ENCODE measurements around the gene LIN54. TPM values are rescaled to one million over a fixed set of nuclear protein-coding genes. Genes with fewer than 3 reads are reported as not detected.
A peak's percentile ranks its signal among the peaks of the same experiment; 100 is the strongest.

Gene LIN54
- total and polyA plus RNA-seq, 7 donors, result 4.6 to 10.0 (median 6.5) TPM

GRCh38 chr4:82900066-82900410, 110.6 kb downstream of the LIN54 start:
- no peak for TF ChIP-seq POLR2AphosphoS5 (IDR thresholded peaks at IDR 0.05)
- no peak for TF ChIP-seq CTCF (IDR thresholded peaks at IDR 0.05)
- no peak for TF ChIP-seq POLR2A (IDR thresholded peaks at IDR 0.05)
- TF ChIP-seq EP300 (IDR thresholded peaks at IDR 0.05), result no peak
- Histone ChIP-seq H3K9me3 (no peaks in the 10 kb centered on the region), H3K36me3 (peaks cover 0 to 17% (median 0%) of the 10 kb centered on the region in 4 donors), H3K4me1 (peaks cover 0 to 37% (median 34%) of the 10 kb centered on the region in 4 donors), H3K27me3 (no peaks in the 10 kb centered on the region), H3K4me3 (peak overlapping the region; percentile 54 to 82 (median 74)), H3K27ac (peak overlapping the region; percentile 94 to 98 (median 98))
- intact Hi-C loops (cut with DNase I), result loop anchor here (1.0 to 10.0 kb wide), 5 partner anchors 9 to 437 kb away; partner anchors contain the start of genes COPS4, COQ2 and SEC31A
- 0% methylated on average over 14 of the region's 14 CpGs for WGBS, 2 donors
- peak; percentile 65 for DNase-seq

DNA sequence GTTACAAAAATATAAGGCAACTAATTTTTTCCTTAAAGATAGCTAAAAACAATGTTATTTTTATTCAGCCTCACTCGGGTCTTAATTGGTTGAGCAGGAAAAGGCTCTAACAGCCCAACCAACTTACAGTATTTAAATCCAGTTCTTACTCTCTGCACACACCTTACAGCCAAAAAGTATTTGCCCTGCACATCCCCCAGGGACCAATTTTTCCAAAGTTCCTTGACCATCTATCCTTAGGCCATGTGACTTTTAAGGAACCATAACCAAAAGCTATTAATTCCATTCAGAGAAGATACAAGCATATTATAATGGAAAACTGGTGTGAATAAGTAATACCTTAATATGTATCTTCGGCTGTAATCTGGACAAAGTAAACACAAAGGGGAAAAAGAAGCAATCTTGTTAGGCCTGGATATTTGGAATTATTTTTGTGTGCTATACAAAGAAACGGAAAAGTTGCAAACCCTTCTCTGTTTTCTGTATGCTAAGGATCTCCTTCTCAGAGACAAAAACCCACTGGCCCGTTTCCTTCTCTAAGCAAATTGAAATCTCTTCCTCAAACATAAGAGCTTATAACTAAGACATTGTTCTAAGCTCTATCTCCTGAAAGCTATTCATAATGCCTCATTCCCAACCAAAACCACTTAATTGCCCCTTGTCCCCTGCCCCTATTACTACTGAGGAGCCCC, 111.1 kb downstream of the LIN54 start:
- WGBS, 2 donors, result 1 to 2% methylated on average over 4 of the region's 4 CpGs
- Histone ChIP-seq H3K9me3 (no peaks in the 10 kb centered on the region), H3K27me3 (no peaks in the 10 kb centered on the region), H3K4me1 (peaks cover 0 to 37% (median 34%) of the 10 kb centered on the region in 4 donors), H3K36me3 (peaks cover 0 to 23% (median 0%) of the 10 kb centered on the region in 4 donors), H3K4me3 (peak overlapping the region; percentile 54 to 82 (median 74)), H3K27ac (peak overlapping the region; percentile 94 to 98 (median 98))
- intact Hi-C loops (cut with DNase I), result loop anchor here (1.0 to 10.0 kb wide), 6 partner anchors 8 to 471 kb away; partner anchors contain the start of genes COPS4, COQ2 and SEC31A
- DNase-seq, result no peak
- TF ChIP-seq EP300 (IDR thresholded peaks at IDR 0.05), result no peak
- no peak for TF ChIP-seq POLR2A (IDR thresholded peaks at IDR 0.05)
- TF ChIP-seq CTCF (IDR thresholded peaks at IDR 0.05), result no peak
- no peak for TF ChIP-seq POLR2AphosphoS5 (IDR thresholded peaks at IDR 0.05)

- TF ChIP-seq EP300 (IDR thresholded peaks at IDR 0.05) (no peak), POLR2A (IDR thresholded peaks at IDR 0.05) (no peak), POLR2AphosphoS5 (IDR thresholded peaks at IDR 0.05) (no peak), CTCF (IDR thresholded peaks at IDR 0.05) (no peak)
- H3K9me3 ChIP-seq, result no peaks in the 10 kb centered on the region
- H3K4me1 ChIP-seq, result peaks cover 0 to 37% (median 34%) of the 10 kb centered on the region in 4 donors
- intact Hi-C loops (cut with DNase I), result loop anchor here (2.0 kb wide), 1 partner anchor 470 kb away; no protein-coding TSS in a partner anchor
- peak overlapping the region; percentile 94 to 98 (median 98) for H3K27ac ChIP-seq
- peaks cover 0 to 32% (median 6%) of the 10 kb centered on the region in 4 donors for H3K36me3 ChIP-seq
- no peak for DNase-seq
- WGBS, 2 donors, result 18 to 42% methylated on average over 7 of the region's 7 CpGs
- H3K4me3 ChIP-seq, result peak overlapping the region in 3 of 4 donors; percentile 7 to 77 (median 71)
- no peaks in the 10 kb centered on the region for H3K27me3 ChIP-seq
Measured at GRCh38 chr4:82898322-82899243, 112.0 kb downstream of the LIN54 start.

DNA sequence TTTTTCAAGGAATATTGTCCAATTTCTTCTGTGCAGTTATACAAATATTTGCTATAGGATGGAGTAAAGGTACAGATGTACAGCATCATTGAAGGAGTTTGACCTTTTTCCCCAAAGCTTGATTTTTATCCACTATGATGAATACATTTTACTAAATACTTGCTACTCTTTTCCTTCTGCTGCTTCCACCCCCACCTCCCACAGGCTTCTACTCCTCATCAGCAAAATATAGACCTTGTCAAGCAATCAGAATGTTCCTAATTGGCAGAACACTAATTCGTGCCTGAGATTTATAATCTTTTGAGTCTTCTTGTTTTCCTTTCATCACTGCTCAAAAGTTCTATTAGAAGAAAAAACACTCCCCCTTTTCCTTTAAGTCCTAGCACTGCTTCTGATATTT, 113.9 kb downstream of the LIN54 start:
- H3K27me3 ChIP-seq, result no peaks in the 10 kb centered on the region
- no peak for DNase-seq
- intact Hi-C loops (cut with DNase I), result no loop called here
- peaks cover 0 to 40% (median 6%) of the 10 kb centered on the region in 4 donors for H3K36me3 ChIP-seq
- 84 to 85% methylated on average over 1 of the region's 1 CpG for WGBS, 2 donors
- no peak overlapping the region for H3K27ac ChIP-seq
- no peaks in the 10 kb centered on the region for H3K9me3 ChIP-seq
- no peak overlapping the region for H3K4me3 ChIP-seq
- H3K4me1 ChIP-seq, result peaks cover 0 to 34% (median 33%) of the 10 kb centered on the region in 4 donors
- TF ChIP-seq EP300 (IDR thresholded peaks at IDR 0.05) (no peak), POLR2A (IDR thresholded peaks at IDR 0.05) (no peak), CTCF (IDR thresholded peaks at IDR 0.05) (no peak), POLR2AphosphoS5 (IDR thresholded peaks at IDR 0.05) (no peak)

Measured in sigmoid colon (tissue), 7 donors.